Gastroesophageal sphincter (tissue), 4 donors: ENCODE results near the gene XYLB. TPM values are rescaled to one million over a fixed set of nuclear protein-coding genes. Genes with fewer than 3 reads are reported as not detected.

Experiments
- ATAC-seq: fragments of 150-250 bp; one replicate; pipeline ENCODE4 v1.9.1; 2016; ENCODE audit warnings: mild to moderate bottlenecking, moderate library complexity
- H3K27ac ChIP-seq, 4 donors: fragments of 200-600 bp; sonication (generic) in 3 of 4; 1 replicate in 3 of 4; 2 replicates in 1 of 4; pipeline ENCODE4 v1.5.1; 2016 to 2019
- H3K27me3 ChIP-seq: fragments of 200-600 bp; sonication (generic); one replicate; pipeline ENCODE4 v1.5.1; 2019
- H3K36me3 ChIP-seq, 2 donors: fragments of 200-600 bp; sonication (generic); one replicate each; pipeline ENCODE4 v1.5.1; 2019; ENCODE audit warnings: control low read depth in 1 of 2
- H3K4me1 ChIP-seq, 3 donors: fragments of 200-600 bp; sonication (generic); 1 replicate in 2 of 3; 2 replicates in 1 of 3; pipeline ENCODE4 v1.5.1; 2016 to 2019; ENCODE audit warnings: control low read depth in 2 of 3
- H3K4me3 ChIP-seq, 2 donors: fragments of 200-600 bp; sonication (generic); one replicate each; pipeline ENCODE4 v1.5.1; 2019; ENCODE audit warnings: mild to moderate bottlenecking in 1 of 2, moderate library complexity in 1 of 2
- H3K9me3 ChIP-seq, 3 donors: fragments of 200-600 bp; sonication (generic); one replicate each; pipeline ENCODE4 v1.5.1; 2017 to 2019; ENCODE audit warnings: control low read depth in 2 of 3
- CTCF ChIP-seq, 4 experiments: fragments of 200-600 bp in 2 of 4; fragments of 450-650 bp in 2 of 4; sonication (generic) in 1 of 4; IDR thresholded peaks; one replicate each; pipeline ENCODE4 v1.5.1; 2017 to 2019; ENCODE audit warnings: antibody characterized with exemption in 4 of 4, mild to moderate bottlenecking in 2 of 4, moderate library complexity in 2 of 4
- EP300 ChIP-seq: sonication (generic); formaldehyde crosslinking; IDR thresholded peaks from one replicate; pipeline ENCODE4 v1.6.1; 2017; ENCODE audit warnings: antibody characterized with exemption, mild to moderate bottlenecking
- POLR2A ChIP-seq, 2 donors: fragments of 450-650 bp; IDR thresholded peaks; one replicate each; pipeline ENCODE4 v1.6.1; 2017; ENCODE audit warnings: antibody characterized with exemption in 2 of 2, mild to moderate bottlenecking in 2 of 2, moderate library complexity in 1 of 2
- POLR2AphosphoS5 ChIP-seq: sonication (generic); formaldehyde crosslinking; IDR thresholded peaks from one replicate; pipeline ENCODE4 v1.6.1; 2017; ENCODE audit warnings: antibody characterized with exemption
- WGBS, 2 donors: methylation state at CpG; one replicate each; pipeline ENCODE4 v1.1.5; 2018; ENCODE audit warnings: low coverage in 1 of 2; 5-methylcytosine and 5-hydroxymethylcytosine counted together
- total RNA-seq, 4 donors: library from RNA; depleted of rRNA; stranded (reverse); fragments of >200 nt; gene quantifications; one replicate each; pipeline ENCODE4 v1.1.0, GENCODE V29; 2016

XYLB gene
- total RNA-seq, 4 donors from 2014 or later, result 0.87 to 2.2 (median 1.8) TPM

GRCh38 chr3:38353151-38353550, 6.6 kb downstream of the XYLB start:
- no peak overlapping the region for H3K27ac ChIP-seq
- no peak for TF ChIP-seq POLR2A (IDR thresholded peaks at IDR 0.05)
- TF ChIP-seq EP300, result no peak
- TF ChIP-seq CTCF (IDR thresholded peaks at IDR 0.05), result no peak
- no peak for TF ChIP-seq POLR2AphosphoS5
- no peaks in the 10 kb centered on the region for H3K27me3 ChIP-seq
- H3K9me3 ChIP-seq, result no peaks in the 10 kb centered on the region
- WGBS, 2 donors, result 67 to 83% methylated on average over 3 to 4 of the region's 4 CpGs
- ATAC-seq, result no peak
- H3K4me1 ChIP-seq, result no peaks in the 10 kb centered on the region
- no peaks in the 10 kb centered on the region for H3K36me3 ChIP-seq
- no peak overlapping the region for H3K4me3 ChIP-seq

- Histone ChIP-seq H3K36me3 (no peaks in the 10 kb centered on the region), H3K4me3 (no peak overlapping the region), H3K27ac (no peak overlapping the region), H3K27me3 (no peaks in the 10 kb centered on the region), H3K9me3 (no peaks in the 10 kb centered on the region), H3K4me1 (no peaks in the 10 kb centered on the region)
- TF ChIP-seq CTCF (IDR thresholded peaks at IDR 0.05) (no peak), EP300 (no peak), POLR2A (IDR thresholded peaks at IDR 0.05) (no peak), POLR2AphosphoS5 (no peak)
- WGBS, 2 donors, result 72 to 79% methylated on average over 4 of the region's 4 CpGs
- ATAC-seq, result no peak
Observed at GRCh38 chr3:38354588-38355330, 8.2 kb downstream of the XYLB start.

GRCh38 chr3:38359038-38359437, 12.5 kb downstream of the XYLB start:
- Histone ChIP-seq H3K27me3 (no peaks in the 10 kb centered on the region), H3K9me3 (no peaks in the 10 kb centered on the region), H3K36me3 (peaks cover 0 to 34% of the 10 kb centered on the region in 2 donors), H3K27ac (no peak overlapping the region), H3K4me1 (no peaks in the 10 kb centered on the region), H3K4me3 (no peak overlapping the region)
- ATAC-seq, result no peak
- 92 to 94% methylated on average over 6 of the region's 6 CpGs for WGBS, 2 donors
- no peak for TF ChIP-seq POLR2A (IDR thresholded peaks at IDR 0.05)
- no peak for TF ChIP-seq EP300
- no peak for TF ChIP-seq CTCF (IDR thresholded peaks at IDR 0.05)
- no peak for TF ChIP-seq POLR2AphosphoS5

- ATAC-seq, result no peak
- H3K4me3 ChIP-seq, result no peak overlapping the region
- H3K36me3 ChIP-seq, result peaks cover 0 to 47% of the 10 kb centered on the region in 2 donors
- WGBS, 2 donors, result 90% methylated on average over 2 of the region's 3 CpGs; no CpG with 5 or more reads in 1 of the 2 donors
- no peaks in the 10 kb centered on the region for H3K27me3 ChIP-seq
- no peaks in the 10 kb centered on the region for H3K4me1 ChIP-seq
- H3K9me3 ChIP-seq, result no peaks in the 10 kb centered on the region
- TF ChIP-seq POLR2AphosphoS5 (no peak), CTCF (IDR thresholded peaks at IDR 0.05) (no peak), POLR2A (IDR thresholded peaks at IDR 0.05) (no peak), EP300 (no peak)
- no peak overlapping the region for H3K27ac ChIP-seq
Observed at GRCh38 chr3:38360345-38360744, 13.8 kb downstream of the XYLB start.

- Histone ChIP-seq H3K9me3 (no peaks in the 10 kb centered on the region), H3K4me3 (no peak overlapping the region), H3K27me3 (no peaks in the 10 kb centered on the region), H3K36me3 (peaks cover 0 to 58% of the 10 kb centered on the region in 2 donors), H3K4me1 (no peaks in the 10 kb centered on the region), H3K27ac (no peak overlapping the region)
- no CpG with 5 or more reads among the region's 4 CpGs for WGBS, 2 donors
- no peak for TF ChIP-seq POLR2AphosphoS5
- no peak for TF ChIP-seq CTCF (IDR thresholded peaks at IDR 0.05)
- TF ChIP-seq EP300, result no peak
- no peak for TF ChIP-seq POLR2A (IDR thresholded peaks at IDR 0.05)
- ATAC-seq, result no peak
Observed at GRCh38 chr3:38361496-38361895, 14.9 kb downstream of the XYLB start.
